Measurements from ENCODE around the gene SCUBE2. TPM values are rescaled to one million over a fixed set of nuclear protein-coding genes. Genes with fewer than 3 reads are reported as not detected.
A peak's percentile ranks its signal among the peaks of the same experiment; 100 is the strongest.

SCUBE2 gene
- total RNA-seq, 4 donors from 2014 or later: 4.6 to 20.0 (median 10.9) TPM

- WGBS, 2 donors (ENCODE audit: low coverage in 1 of 2): 86% methylated on average over 1 of the region's 1 CpG; no CpG with 5 or more reads in 1 of the 2 donors
- Histone ChIP-seq H3K4me1 (peaks cover 2 to 10% (median 8%) of the 10 kb centered on the region in 4 donors), H3K36me3 (no peaks in the 10 kb centered on the region), H3K4me3 (no peak overlapping the region), H3K27ac (no peak overlapping the region), H3K9me3 (no peaks in the 10 kb centered on the region), H3K27me3 (peaks cover 15% of the 10 kb centered on the region)
- TF ChIP-seq POLR2AphosphoS5 (IDR thresholded peaks at IDR 0.05): no peak
- no peak for TF ChIP-seq EP300 (IDR thresholded peaks at IDR 0.05; ENCODE audit: low read depth)
- no peak for TF ChIP-seq CTCF (IDR thresholded peaks at IDR 0.05)
- TF ChIP-seq POLR2A (IDR thresholded peaks at IDR 0.05): no peak
- intact Hi-C loops (cut with DNase I; ENCODE audit: low total_unique reads) (no loop called here), in situ Hi-C loops (cut with MboI; ENCODE audit: low pct_ligation_motif_present in 1 of 4, low pct_unique_long_range_greater_than_20kb in 1 of 4, low sequenced_read_pairs in 3 of 4) (loop anchor here in 2 of 4 donors (25.0 kb wide), 2 partner anchors 129 to 504 kb away; no protein-coding TSS in a partner anchor)
- no peak for DNase-seq
Observed at GRCh38 chr11:9008661-9009060, 82.7 kb downstream of the SCUBE2 start.

GRCh38 chr11:9008011-9008550, 83.3 kb downstream of the SCUBE2 start:
- H3K4me1 ChIP-seq: peaks cover 6 to 16% (median 14%) of the 10 kb centered on the region in 4 donors
- no peak overlapping the region for H3K27ac ChIP-seq
- peaks cover 21% of the 10 kb centered on the region for H3K27me3 ChIP-seq
- no peaks in the 10 kb centered on the region for H3K36me3 ChIP-seq
- no peak overlapping the region for H3K4me3 ChIP-seq
- no peaks in the 10 kb centered on the region for H3K9me3 ChIP-seq
- DNase-seq: no peak
- TF ChIP-seq CTCF (IDR thresholded peaks at IDR 0.05) (no peak), EP300 (IDR thresholded peaks at IDR 0.05; ENCODE audit: low read depth) (no peak), POLR2A (IDR thresholded peaks at IDR 0.05) (no peak), POLR2AphosphoS5 (IDR thresholded peaks at IDR 0.05) (no peak)
- in situ Hi-C loops (cut with MboI; ENCODE audit: low pct_ligation_motif_present in 1 of 4, low pct_unique_long_range_greater_than_20kb in 1 of 4, low sequenced_read_pairs in 3 of 4) (loop anchor here in 2 of 4 donors (25.0 kb wide), 2 partner anchors 129 to 504 kb away; no protein-coding TSS in a partner anchor), intact Hi-C loops (cut with DNase I; ENCODE audit: low total_unique reads) (no loop called here)
- 40 to 69% methylated on average over 1 to 3 of the region's 3 CpGs for WGBS, 2 donors (ENCODE audit: low coverage in 1 of 2)

DNA sequence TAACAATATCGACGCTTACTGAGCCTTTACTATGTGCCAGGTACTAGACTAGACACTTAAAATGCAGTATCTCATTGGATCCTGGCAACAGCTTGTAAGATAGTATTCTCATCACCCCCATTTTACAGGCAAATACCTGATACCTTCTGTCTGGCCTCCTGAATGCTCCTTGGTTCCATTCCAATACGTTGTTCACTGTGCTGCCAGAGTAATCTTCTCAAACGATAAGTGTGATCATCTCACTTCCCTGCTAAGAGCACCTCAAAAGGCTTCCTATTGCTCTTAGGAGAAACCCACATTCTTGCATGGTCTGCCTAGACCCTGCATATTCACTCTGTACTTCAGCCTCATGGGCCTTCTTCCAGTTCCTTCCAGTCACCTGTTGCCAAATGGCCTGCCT, 86.3 kb downstream of the SCUBE2 start:
- Histone ChIP-seq H3K27ac (no peak overlapping the region), H3K9me3 (no peaks in the 10 kb centered on the region), H3K4me1 (peaks cover 6 to 20% (median 19%) of the 10 kb centered on the region in 4 donors), H3K36me3 (no peaks in the 10 kb centered on the region), H3K4me3 (no peak overlapping the region), H3K27me3 (peaks cover 47% of the 10 kb centered on the region)
- TF ChIP-seq POLR2A (IDR thresholded peaks at IDR 0.05) (no peak), CTCF (IDR thresholded peaks at IDR 0.05) (no peak), EP300 (IDR thresholded peaks at IDR 0.05; ENCODE audit: low read depth) (no peak), POLR2AphosphoS5 (IDR thresholded peaks at IDR 0.05) (no peak)
- WGBS, 2 donors (ENCODE audit: low coverage in 1 of 2): 75 to 83% methylated on average over 3 to 4 of the region's 4 CpGs
- intact Hi-C loops (cut with DNase I; ENCODE audit: low total_unique reads) (no loop called here), in situ Hi-C loops (cut with MboI; ENCODE audit: low pct_ligation_motif_present in 1 of 4, low pct_unique_long_range_greater_than_20kb in 1 of 4, low sequenced_read_pairs in 3 of 4) (loop anchor here in 2 of 4 donors (25.0 kb wide), 2 partner anchors 132 to 507 kb away; no protein-coding TSS in a partner anchor)
- DNase-seq: no peak

- Histone ChIP-seq H3K9me3 (no peaks in the 10 kb centered on the region), H3K4me1 (peaks cover 6 to 20% (median 19%) of the 10 kb centered on the region in 4 donors), H3K36me3 (no peaks in the 10 kb centered on the region), H3K4me3 (peak overlapping the region; percentile 5 to 58 (median 36)), H3K27ac (peak overlapping the region in 1 of 4 donors; percentile 16), H3K27me3 (peaks cover 47% of the 10 kb centered on the region)
- intact Hi-C loops (cut with DNase I; ENCODE audit: low total_unique reads) (no loop called here), in situ Hi-C loops (cut with MboI; ENCODE audit: low pct_ligation_motif_present in 1 of 4, low pct_unique_long_range_greater_than_20kb in 1 of 4, low sequenced_read_pairs in 3 of 4) (loop anchor here in 2 of 4 donors (25.0 kb wide), 2 partner anchors 133 to 508 kb away; no protein-coding TSS in a partner anchor)
- DNase-seq: peak; percentile 23
- whole genome bisulfite sequencing, 2 donors (ENCODE audit: low coverage in 1 of 2): 32 to 68% methylated on average over 4 to 51 of the region's 69 CpGs
- TF ChIP-seq POLR2A (IDR thresholded peaks at IDR 0.05): no peak
- no peak for TF ChIP-seq CTCF (IDR thresholded peaks at IDR 0.05)
- no peak for TF ChIP-seq EP300 (IDR thresholded peaks at IDR 0.05; ENCODE audit: low read depth)
- TF ChIP-seq POLR2AphosphoS5 (IDR thresholded peaks at IDR 0.05): no peak
Observed at GRCh38 chr11:9004183-9004926, 87.0 kb downstream of the SCUBE2 start.

Measured in transverse colon (tissue), 4 donors.